GM12875 (cell line): ENCODE measurements around the gene C5AR1.
"Not testable (repeated sequence)": the region's sequence is repeated elsewhere in the genome, so short reads cannot be mapped to it uniquely, and the experiment has no call there.

Experiments
- H3K4me3 ChIP-seq: one replicate; pipeline ENCODE4 v1.5.1; 2011; ENCODE audit warnings: low read depth, low read length, control low read depth
- CTCF ChIP-seq: IDR thresholded peaks from 2 replicates; pipeline ENCODE4 v1.5.1; 2011; ENCODE audit warnings: low read depth, mild to moderate bottlenecking, control low read depth, inconsistent platforms, low read length, moderate library complexity, borderline replicate concordance; ENCODE audit not compliant: insufficient read depth

C5AR1 gene

GRCh38 chr19:47323409-47323808 lies 13.7 kb downstream of the C5AR1 start:
- no peak for TF ChIP-seq CTCF
- no peak overlapping the region for H3K4me3 ChIP-seq

- no peak overlapping the region for H3K4me3 ChIP-seq
- no peak for TF ChIP-seq CTCF
Observed at GRCh38 chr19:47323872-47324271, 14.2 kb downstream of the C5AR1 start.

- TF ChIP-seq CTCF = no peak
- no peak overlapping the region for H3K4me3 ChIP-seq
Observed at GRCh38 chr19:47324502-47324901, 14.8 kb downstream of the C5AR1 start.

GRCh38 chr19:47330466-47330869 lies 20.8 kb downstream of the C5AR1 start:
- no peak for TF ChIP-seq CTCF
- no peak overlapping the region for H3K4me3 ChIP-seq

- TF ChIP-seq CTCF = no peak
- no peak overlapping the region for H3K4me3 ChIP-seq
Observed at GRCh38 chr19:47331490-47331889, 21.8 kb downstream of the C5AR1 start.

- H3K4me3 ChIP-seq = no peak within 1 kb of the TSS
- no peak for TF ChIP-seq CTCF
Observed at GRCh38 chr19:47331931-47332547, 22.4 kb downstream of the C5AR1 start, which contains the start of gene C5AR2. C5AR2 (plus strand) TSS chr19:47332175; CDS start chr19:47340800, 8,625 bp downstream.

- not testable (repeated sequence) for H3K4me3 ChIP-seq
Observed at GRCh38 chr19:47336765-47337718, 27.4 kb downstream of the C5AR1 start.
